GM10248 (cell line): Measurements from ENCODE around the gene STX8.

ENCODE experiments used
- CTCF ChIA-PET: fragments of 300-600 bp; sonication (Branson Sonifier 250); formaldehyde crosslinking; extraction: SDS; loops from one replicate; lab custom pipeline; 2021; ENCODE audit warnings: antibody characterized with exemption; lab: Yijun Ruan, JAX
- POLR2A ChIA-PET: fragments of 350-650 bp; sonication (Branson Sonifier 250); formaldehyde crosslinking; extraction: SDS; loops from one replicate; lab custom pipeline; 2020; ENCODE audit warnings: antibody characterized with exemption; lab: Yijun Ruan, JAX
- DNase-seq: peaks from one replicate; pipeline ENCODE4 v3.0.0; 2012; ENCODE audit errors: extremely low spot score
- TF ChIP-seq, protein P1 (sequence below): IDR thresholded peaks from 2 replicates; pipeline ENCODE4 v1.5.1; 2012; ENCODE audit warnings: mild to moderate bottlenecking, low read depth; ENCODE audit errors: extremely low read depth, missing control alignments, control extremely low read depth

Gene STX8

DNA sequence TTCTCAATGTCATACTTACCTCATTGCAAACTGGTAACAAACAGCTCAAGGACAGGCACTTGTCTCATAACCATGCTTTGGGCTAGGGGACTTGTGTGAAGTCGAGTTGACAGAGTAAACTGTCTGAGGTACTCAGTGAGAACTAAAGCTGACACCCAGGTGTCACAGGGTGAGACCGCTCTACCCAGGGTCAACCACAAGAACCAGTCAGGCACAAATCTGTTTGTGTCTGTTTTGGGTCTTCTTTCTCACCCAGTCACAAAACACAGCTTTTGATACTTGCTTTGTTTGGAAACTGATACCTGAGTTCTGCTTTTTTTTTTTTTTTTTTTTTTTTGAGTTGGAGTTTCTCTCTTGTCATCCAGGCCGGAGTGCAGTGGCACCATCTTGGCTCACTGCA is 161.1 kb downstream of the STX8 start:
- TF ChIP-seq, protein P1, sequence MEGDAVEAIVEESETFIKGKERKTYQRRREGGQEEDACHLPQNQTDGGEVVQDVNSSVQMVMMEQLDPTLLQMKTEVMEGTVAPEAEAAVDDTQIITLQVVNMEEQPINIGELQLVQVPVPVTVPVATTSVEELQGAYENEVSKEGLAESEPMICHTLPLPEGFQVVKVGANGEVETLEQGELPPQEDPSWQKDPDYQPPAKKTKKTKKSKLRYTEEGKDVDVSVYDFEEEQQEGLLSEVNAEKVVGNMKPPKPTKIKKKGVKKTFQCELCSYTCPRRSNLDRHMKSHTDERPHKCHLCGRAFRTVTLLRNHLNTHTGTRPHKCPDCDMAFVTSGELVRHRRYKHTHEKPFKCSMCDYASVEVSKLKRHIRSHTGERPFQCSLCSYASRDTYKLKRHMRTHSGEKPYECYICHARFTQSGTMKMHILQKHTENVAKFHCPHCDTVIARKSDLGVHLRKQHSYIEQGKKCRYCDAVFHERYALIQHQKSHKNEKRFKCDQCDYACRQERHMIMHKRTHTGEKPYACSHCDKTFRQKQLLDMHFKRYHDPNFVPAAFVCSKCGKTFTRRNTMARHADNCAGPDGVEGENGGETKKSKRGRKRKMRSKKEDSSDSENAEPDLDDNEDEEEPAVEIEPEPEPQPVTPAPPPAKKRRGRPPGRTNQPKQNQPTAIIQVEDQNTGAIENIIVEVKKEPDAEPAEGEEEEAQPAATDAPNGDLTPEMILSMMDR, result no peak
- DNase-seq, result peak; percentile 79
- ChIA-PET CTCF (interaction anchor here (1.2 kb wide), 1 partner anchor 12 kb away, joined by 4 read pairs; no protein-coding TSS in a partner anchor), POLR2A (no interaction called here)

DNA sequence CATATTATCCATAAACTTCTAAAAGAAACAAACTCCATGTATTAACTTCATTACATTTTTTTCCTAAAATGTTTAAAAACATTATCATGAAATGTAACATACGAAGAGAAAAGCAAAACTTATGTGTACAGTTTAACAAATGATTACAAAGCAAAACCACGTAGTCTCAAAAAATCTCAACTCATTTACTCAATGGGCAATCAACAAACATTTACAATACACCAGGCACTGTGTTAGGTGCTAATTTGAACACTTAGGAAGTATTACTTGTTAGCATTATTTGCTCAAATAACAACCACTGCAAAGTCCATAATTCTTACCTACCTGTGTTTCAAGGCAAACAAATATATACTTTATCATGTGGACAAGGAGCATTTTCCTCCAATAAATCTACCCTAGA is 164.9 kb downstream of the STX8 start:
- TF ChIP-seq, protein P1, result no peak
- CTCF ChIA-PET, result no interaction called here
- POLR2A ChIA-PET, result no interaction called here
- DNase-seq, result no peak

GRCh38 chr17:9410301-9410700 is 165.3 kb downstream of the STX8 start:
- ChIA-PET CTCF (no interaction called here), POLR2A (no interaction called here)
- no peak for DNase-seq
- TF ChIP-seq, protein P1, result no peak

DNA sequence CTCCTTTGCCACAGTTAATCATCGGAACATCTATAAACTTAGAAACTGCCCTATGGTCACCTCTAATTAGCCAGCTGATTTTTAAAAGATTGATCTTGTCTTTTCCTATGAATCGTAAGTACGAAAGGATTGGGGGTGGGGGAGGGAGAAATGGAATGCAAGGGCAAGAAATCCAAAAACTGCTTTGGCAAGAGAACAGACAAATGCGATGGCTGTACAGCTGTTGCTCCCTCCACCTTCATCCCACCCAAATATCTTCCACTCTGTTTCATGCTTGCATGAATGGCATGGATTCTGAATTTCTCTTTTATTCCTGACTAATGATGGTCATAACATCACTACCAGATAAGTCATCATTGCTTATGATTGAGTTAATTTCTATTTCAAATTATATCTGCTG is 165.7 kb downstream of the STX8 start:
- ChIA-PET POLR2A (no interaction called here), CTCF (no interaction called here)
- TF ChIP-seq, protein P1, result no peak
- no peak for DNase-seq

DNA sequence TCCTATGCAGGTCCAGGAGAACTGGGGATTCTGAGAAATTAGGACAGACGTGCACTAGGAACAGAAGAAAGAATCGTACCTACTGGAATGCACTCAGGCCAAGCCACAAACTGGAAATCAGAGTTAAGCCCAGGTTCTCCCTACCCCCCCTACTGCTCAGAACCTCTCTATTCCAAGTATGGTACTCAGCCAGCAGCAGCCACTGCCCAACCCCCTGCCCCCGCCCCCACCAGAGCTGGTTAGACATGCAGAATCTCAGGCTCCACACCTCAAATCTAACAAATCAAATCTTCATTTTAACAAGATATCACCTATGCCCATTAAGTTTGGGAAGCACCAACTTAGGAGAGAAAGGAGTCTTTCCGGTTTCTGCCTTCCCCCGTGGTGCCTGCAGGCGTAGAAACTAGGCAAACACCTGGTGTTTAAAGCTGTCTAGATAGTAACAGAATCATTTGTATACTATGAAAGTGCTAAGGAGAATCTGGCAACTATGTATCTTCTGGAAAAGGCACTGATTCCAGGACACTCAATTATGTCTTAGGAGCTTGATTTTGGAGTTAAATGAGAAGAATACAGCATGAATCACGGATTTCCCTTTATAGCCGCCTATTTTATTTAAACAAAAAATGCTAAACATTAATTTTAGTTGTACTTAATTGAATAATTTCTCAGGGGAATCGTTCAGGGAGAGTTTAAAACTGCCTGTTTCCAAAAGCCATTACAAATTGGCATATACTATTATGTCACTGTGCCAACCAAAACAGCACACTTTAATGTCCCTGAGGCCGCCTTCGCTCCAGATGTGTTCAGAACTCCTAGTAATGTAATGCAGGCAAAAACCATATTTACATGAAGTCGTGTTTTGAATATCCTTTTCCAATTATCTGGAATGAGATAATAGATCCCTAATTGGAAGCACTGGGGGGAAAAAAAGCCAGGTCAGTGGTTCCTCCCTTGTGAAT is 166.5 kb downstream of the STX8 start:
- POLR2A ChIA-PET, result no interaction called here
- DNase-seq, result no peak

DNA sequence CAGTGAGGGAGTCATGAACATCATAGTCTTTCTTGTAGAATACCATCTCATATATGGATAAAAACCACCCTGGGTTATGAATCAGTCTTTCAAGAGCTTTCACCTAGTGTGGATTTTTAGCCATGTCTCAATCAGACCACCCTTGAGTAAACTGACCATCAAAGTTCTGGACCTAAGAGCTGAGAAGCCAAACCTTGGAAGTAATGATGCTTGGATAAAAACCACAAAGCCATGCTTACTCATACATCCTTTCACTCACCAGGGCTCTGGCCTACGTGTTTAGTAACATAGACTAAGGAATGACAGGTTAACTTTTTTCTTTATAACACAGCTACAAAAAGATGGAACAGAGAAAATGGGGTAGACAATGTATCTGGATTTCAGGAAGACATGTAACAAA is 167.2 kb downstream of the STX8 start:
- DNase-seq, result no peak
- ChIA-PET POLR2A (no interaction called here), CTCF (no interaction called here)
- TF ChIP-seq, protein P1, result no peak

More for the DNA sequence above, 166.5 kb downstream of the STX8 start:
- CTCF ChIA-PET, result no interaction called here
- TF ChIP-seq, protein P1, result no peak
